IMR-90 (cell line): ENCODE results near the gene GTF2H4. TPM values are rescaled to one million over a fixed set of nuclear protein-coding genes. Genes with fewer than 3 reads are reported as not detected.

Source experiments
- ATAC-seq: fragments of 200-7000 bp; cut with Tn5 transposase; 2 replicates; pipeline ENCODE4 v1.9.1; 2020; ENCODE audit warnings: low read depth, mild to moderate bottlenecking, moderate library complexity
- BruUV-seq: library from RNA; stranded (reverse); fragments of 400-500 nt; replicated peaks from 2 replicates; lab custom pipeline; 2021; lab: Mats Ljungman, UMichigan
- CTCF ChIA-PET: fragments of 300-600 bp; formaldehyde crosslinking; extraction: SDS; loops from one replicate; lab custom pipeline; 2021; ENCODE audit warnings: antibody characterized with exemption; lab: Yijun Ruan, JAX
- POLR2A ChIA-PET: fragments of 300-600 bp; sonication (Branson Sonifier 250); formaldehyde crosslinking; loops from one replicate; lab custom pipeline; 2022; ENCODE audit warnings: antibody characterized with exemption; ENCODE audit not compliant: unreplicated experiment; lab: Charles Lee
- DNase-seq: peaks from one replicate; pipeline ENCODE4 v3.0.0; 2013
- H2AFZ ChIP-seq: replicated peaks from 2 replicates; pipeline ENCODE3; 2013; ENCODE audit warnings: low read length, mild to moderate bottlenecking; ENCODE audit not compliant: poor library complexity
- H2AK5ac ChIP-seq: 2 replicates; pipeline ENCODE4 v1.6.1; 2013; ENCODE audit warnings: low read depth, low read length, inconsistent platforms
- H2AK9ac ChIP-seq: replicated peaks from 2 replicates; pipeline ENCODE3; 2013; ENCODE audit warnings: mild to moderate bottlenecking, low read depth, low read length, moderate library complexity; ENCODE audit not compliant: poor library complexity
- H2BK120ac ChIP-seq: 2 replicates; pipeline ENCODE4 v1.6.1; 2013; ENCODE audit warnings: low read depth, low read length, inconsistent platforms
- H2BK15ac ChIP-seq: 3 replicates; pipeline ENCODE4 v1.6.1; 2013; ENCODE audit warnings: low read depth, low read length, inconsistent platforms
- H2BK20ac ChIP-seq: 2 replicates; pipeline ENCODE4 v1.6.1; 2013; ENCODE audit warnings: low read depth, mild to moderate bottlenecking, inconsistent platforms, low read length, moderate library complexity
- H2BK5ac ChIP-seq: 2 replicates; pipeline ENCODE4 v1.6.1; 2013; ENCODE audit warnings: mild to moderate bottlenecking, low read depth, low read length, inconsistent platforms; ENCODE audit not compliant: poor library complexity, severe bottlenecking
- H3K14ac ChIP-seq: replicated peaks from 2 replicates; pipeline ENCODE4 v1.6.1; 2013; ENCODE audit warnings: low read depth, low read length, inconsistent platforms
- H3K18ac ChIP-seq: 2 replicates; pipeline ENCODE4 v1.6.1; 2013; ENCODE audit warnings: low read depth, low read length, control low read depth
- H3K23ac ChIP-seq: 2 replicates; pipeline ENCODE4 v1.6.1; 2013; ENCODE audit warnings: low read depth, low read length, inconsistent platforms
- H3K27ac ChIP-seq: 2 replicates; pipeline ENCODE4 v1.5.1; 2013; ENCODE audit warnings: mild to moderate bottlenecking, control low read depth, low read length; ENCODE audit not compliant: insufficient read depth
- H3K27me3 ChIP-seq: 2 replicates; pipeline ENCODE4 v1.6.1; 2013; ENCODE audit warnings: low read length; ENCODE audit not compliant: control insufficient read depth, insufficient read depth
- H3K36me3 ChIP-seq: 2 replicates; pipeline ENCODE4 v1.6.1; 2013; ENCODE audit warnings: low read length, mixed read lengths; ENCODE audit not compliant: control insufficient read depth, insufficient read depth
- H3K4ac ChIP-seq: 2 replicates; pipeline ENCODE4 v1.6.1; 2013; ENCODE audit warnings: low read depth, low read length, inconsistent platforms
- H3K4me1 ChIP-seq: 2 replicates; pipeline ENCODE4 v1.6.1; 2013; ENCODE audit warnings: low read length, mixed read lengths; ENCODE audit not compliant: control insufficient read depth, insufficient read depth
- H3K4me2 ChIP-seq: 2 replicates; pipeline ENCODE4 v1.6.1; 2013; ENCODE audit warnings: low read depth, mild to moderate bottlenecking, control low read depth, low read length, moderate library complexity
- H3K4me3 ChIP-seq: 2 replicates; pipeline ENCODE4 v1.5.1; 2013; ENCODE audit warnings: low read depth, mild to moderate bottlenecking, control low read depth, low read length, moderate library complexity; ENCODE audit not compliant: insufficient read depth
- H3K56ac ChIP-seq: 2 replicates; pipeline ENCODE4 v1.6.1; 2013; ENCODE audit warnings: low read length, inconsistent platforms; ENCODE audit not compliant: insufficient read depth; ENCODE audit errors: extremely low read depth
- H3K79me1 ChIP-seq, 2 experiments: 2 replicates each; pipeline ENCODE4 v1.6.1; 2013; ENCODE audit warnings: low read length in 2 of 2, inconsistent platforms in 1 of 2, low read depth in 1 of 2
- H3K9ac ChIP-seq: 2 replicates; pipeline ENCODE4 v1.6.1; 2013; ENCODE audit warnings: low read depth, low read length, control low read depth
- H3K9me1 ChIP-seq: 2 replicates; pipeline ENCODE4 v1.6.1; 2013; ENCODE audit warnings: low read length, inconsistent platforms; ENCODE audit not compliant: insufficient read depth
- H3K9me3 ChIP-seq: 2 replicates; pipeline ENCODE4 v1.6.1; 2013; ENCODE audit warnings: low read length; ENCODE audit not compliant: control insufficient read depth, insufficient read depth
- H4K20me1 ChIP-seq: 2 replicates; pipeline ENCODE4 v1.6.1; 2013; ENCODE audit warnings: low read length, inconsistent platforms; ENCODE audit not compliant: insufficient read depth
- H4K5ac ChIP-seq: 2 replicates; pipeline ENCODE4 v1.6.1; 2013; ENCODE audit warnings: mild to moderate bottlenecking, low read depth, low read length, control low read depth
- H4K8ac ChIP-seq, 2 experiments: 2 replicates each; pipeline ENCODE4 v1.6.1; 2013; ENCODE audit warnings: low read depth in 2 of 2, low read length in 2 of 2, control low read depth in 1 of 2, inconsistent platforms in 1 of 2
- H4K91ac ChIP-seq: 2 replicates; pipeline ENCODE4 v1.6.1; 2013; ENCODE audit warnings: low read depth, low read length, inconsistent platforms; ENCODE audit not compliant: insufficient read depth
- BHLHE40 ChIP-seq: fragments of 150-350 bp; IDR thresholded peaks from 2 replicates; pipeline ENCODE4 v1.6.1; 2016; ENCODE audit warnings: mild to moderate bottlenecking, low read depth, low read length
- ELK1 ChIP-seq: fragments of 150-350 bp; IDR thresholded peaks from 2 replicates; pipeline ENCODE4 v1.6.1; 2016; ENCODE audit warnings: low read depth, mild to moderate bottlenecking, low read length, moderate library complexity, borderline replicate concordance
- MAFK ChIP-seq: IDR thresholded peaks from 2 replicates; pipeline ENCODE4 v1.6.1; 2012; ENCODE audit warnings: low read depth, low read length, improper control_type of control experiment
- MAZ ChIP-seq: IDR thresholded peaks from 2 replicates; pipeline ENCODE4 v1.6.1; 2012; ENCODE audit warnings: low read depth, mild to moderate bottlenecking, low read length, improper control_type of control experiment, moderate library complexity, borderline replicate concordance
- MXI1 ChIP-seq: IDR thresholded peaks from 2 replicates; pipeline ENCODE4 v1.6.1; 2012; ENCODE audit warnings: low read depth, mild to moderate bottlenecking, low read length, moderate library complexity, borderline replicate concordance
- NFE2L2 ChIP-seq: fragments of 150-350 bp; IDR thresholded peaks from 2 replicates; pipeline ENCODE4 v1.6.1; 2016; ENCODE audit warnings: low read depth, mild to moderate bottlenecking, low read length
- POLR2A ChIP-seq: IDR thresholded peaks from 2 replicates; pipeline ENCODE4 v1.6.1; 2012; ENCODE audit warnings: mild to moderate bottlenecking, low read depth, low read length
- RAD21 ChIP-seq: IDR thresholded peaks from 2 replicates; pipeline ENCODE4 v1.6.1; 2012; ENCODE audit warnings: low read length, improper control_type of control experiment
- RFX5 ChIP-seq: IDR thresholded peaks from 2 replicates; pipeline ENCODE4 v1.8.0; 2012; ENCODE audit warnings: low read depth, mild to moderate bottlenecking, low read length, moderate library complexity
- SMC3 ChIP-seq: fragments of 150-350 bp; IDR thresholded peaks from 2 replicates; pipeline ENCODE4 v1.6.1; 2016; ENCODE audit warnings: low read depth, mild to moderate bottlenecking, antibody characterized with exemption, low read length, moderate library complexity
- USF2 ChIP-seq: fragments of 150-350 bp; IDR thresholded peaks from 2 replicates; pipeline ENCODE4 v1.6.1; 2017; ENCODE audit warnings: mild to moderate bottlenecking, antibody characterized with exemption, low read length, low read depth
- WGBS, 2 experiments: methylation state at CpG; one replicate each; pipeline versions ENCODE4 v1.1.5 to v1.1.7; 2013; ENCODE audit warnings: missing lambda C conversion rate in 2 of 2; ENCODE audit not compliant: insufficient read length in 1 of 2; ENCODE audit errors: extremely low coverage in 2 of 2; 5-methylcytosine and 5-hydroxymethylcytosine counted together
- dilution Hi-C: fragments of 300-500 bp; cut with HindIII; formaldehyde crosslinking; loops from one replicate; pipeline ENCODE4 v1.14.3; 2018; ENCODE audit warnings: low sequenced_read_pairs; ENCODE audit not compliant: unreplicated experiment
- in situ Hi-C: fragments of 300-500 bp; cut with MboI; formaldehyde crosslinking; loops from 3 replicates; pipeline ENCODE4 v1.14.3; 2019; ENCODE audit warnings: low sequenced_read_pairs, inconsistent platforms, mixed read lengths
- intact Hi-C: fragments of 100-400 bp; cut with micrococcal nuclease; formaldehyde crosslinking; loops from 2 replicates; pipeline ENCODE4 v1.10.0; 2022
- polyA plus RNA-seq, 3 experiments: library from polyadenylated mRNA; depleted of rRNA; stranded (reverse); fragments of >200 nt; gene quantifications; 2 replicates each; pipeline ENCODE4 v1.2.3, GENCODE V29; 2012; ENCODE audit warnings: low replicate concordance in 1 of 3
- total RNA-seq: library from RNA; depleted of rRNA; stranded (reverse); fragments of >200 nt; gene quantifications from 2 replicates; pipeline ENCODE4 v1.2.3, GENCODE V29; 2012

Gene GTF2H4
- total and polyA plus RNA-seq, 2 of the 4 experiments (the other 2 are of a cell fraction), result 13.4 to 30.8 TPM

- in situ Hi-C loops (no loop called here), intact Hi-C loops (no loop called here), dilution Hi-C loops (no loop called here)
- Histone ChIP-seq H3K27me3 (no peaks in the 10 kb centered on the region), H2BK15ac (no peak overlapping the region), H4K8ac (no peak overlapping the region), H2BK120ac (no peak overlapping the region), H4K91ac (no peak overlapping the region), H2BK5ac (no peak overlapping the region), H3K27ac (no peak overlapping the region), H3K14ac (no peak overlapping the region), H3K9me3 (no peaks in the 10 kb centered on the region), H3K23ac (no peak overlapping the region), H3K4ac (no peak overlapping the region), H4K20me1 (no peaks in the 10 kb centered on the region), H2AFZ (no peak overlapping the region), H3K18ac (no peak overlapping the region), H3K56ac (no peak overlapping the region), H3K9ac (no peak overlapping the region), H3K9me1 (no peaks in the 10 kb centered on the region), H3K4me3 (no peak overlapping the region), H3K36me3 (peaks cover 37% of the 10 kb centered on the region), H3K4me2 (no peak overlapping the region), H4K5ac (no peak overlapping the region), H3K4me1 (no peaks in the 10 kb centered on the region), H2AK5ac (no peak overlapping the region), H2BK20ac (no peak overlapping the region), H2AK9ac (no peak overlapping the region), H3K79me1 (no peaks in the 10 kb centered on the region)
- no CpG with 5 or more reads among the region's 1 CpG for WGBS, 2 experiments
- ChIA-PET CTCF (no interaction called here), POLR2A (no interaction called here)
- TF ChIP-seq RAD21 (no peak), ELK1 (no peak), MAZ (no peak), MAFK (no peak), USF2 (no peak), MXI1 (no peak), POLR2A (no peak), SMC3 (no peak), BHLHE40 (no peak), RFX5 (no peak), NFE2L2 (no peak)
- DNase-seq (no peak), ATAC-seq (no peak)
- no TSS peak for BruUV-seq
Measured at GRCh38 chr6:30900863-30901417, 7.1 kb upstream of the GTF2H4 start.
